ENCODE results near the gene ANP32E. TPM values are rescaled to one million over a fixed set of nuclear protein-coding genes. Genes with fewer than 3 reads are reported as not detected.
A peak's percentile ranks its signal among the peaks of the same experiment; 100 is the strongest.

ANP32E gene
- total and polyA plus RNA-seq, 2 of the 13 experiments (the other 11 are each of a cell fraction or from before 2014, with no cell fraction given): 10.3 to 53.0 TPM

- TF ChIP-seq NFAT5 (CRISPR knock-in tag; IDR thresholded peaks at IDR 0.05) (peak; percentile 45; the same call in 1 of the 2 replicates), ELK4 (CRISPR knock-in tag; IDR thresholded peaks at IDR 0.05; ENCODE audit: borderline replicate concordance) (no peak), KIAA2018 (CRISPR knock-in tag; IDR thresholded peaks at IDR 0.05; ENCODE audit: borderline replicate concordance) (no peak), ZBTB7A (CRISPR knock-in tag; IDR thresholded peaks at IDR 0.05) (peak; percentile 59; the same call in 1 of the 2 replicates), ZNF746 (CRISPR knock-in tag; IDR thresholded peaks at IDR 0.05) (peak; percentile 53; the same call in 1 of the 2 replicates), ZNF790 (CRISPR knock-in tag; IDR thresholded peaks at IDR 0.05; ENCODE audit: borderline replicate concordance) (peak; percentile 46; the same call in 1 of the 2 replicates), ZNF576 (CRISPR knock-in tag; IDR thresholded peaks at IDR 0.05) (no peak), HDAC1 (CRISPR knock-in tag; IDR thresholded peaks at IDR 0.05) (no peak; the same call in 1 of the 2 replicates), GATA4 (IDR thresholded peaks at IDR 0.05; ENCODE audit: borderline replicate concordance, low read depth) (no peak), ZBTB42 (CRISPR knock-in tag; IDR thresholded peaks at IDR 0.05) (peak; percentile 63; the same call in 1 of the 2 replicates), NAIF1 (CRISPR knock-in tag; IDR thresholded peaks at IDR 0.05; ENCODE audit: borderline replicate concordance) (no peak), ZSCAN25 (CRISPR knock-in tag; IDR thresholded peaks at IDR 0.05) (peak; percentile 73; the same call in 1 of the 2 replicates), ZNF747 (CRISPR knock-in tag; IDR thresholded peaks at IDR 0.05; ENCODE audit: borderline replicate concordance) (peak; percentile 70; the same call in 1 of the 2 replicates)
Observed at GRCh38 chr1:150235852-150236613, at the start of gene ANP32E (continued).
